Esophagus muscularis mucosa (tissue), 4 donors: ENCODE results near the gene ATP5PD. TPM values are rescaled to one million over a fixed set of nuclear protein-coding genes. Genes with fewer than 3 reads are reported as not detected.
"Not testable (repeated sequence)": the region's sequence is repeated elsewhere in the genome, so short reads cannot be mapped to it uniquely, and the experiment has no call there.

Experiments
- DNase-seq: peaks from one replicate; pipeline ENCODE4 v3.0.0-alpha.2; 2017; ENCODE audit errors: extremely low spot score
- H3K27ac ChIP-seq, 4 donors: fragments of 200-600 bp; sonication (generic); replicated peaks in 1 of 4; 1 replicate in 3 of 4; 2 replicates in 1 of 4; pipeline ENCODE4 v1.5.1; 2016 to 2019; ENCODE audit warnings: mild to moderate bottlenecking in 1 of 4
- H3K27me3 ChIP-seq, 4 donors: fragments of 200-600 bp; sonication (generic); one replicate each; pipeline versions ENCODE4 v1.5.1 to v1.6.0; 2016 to 2019
- H3K36me3 ChIP-seq, 4 donors: fragments of 200-600 bp; sonication (generic); one replicate each; pipeline ENCODE4 v1.5.1; 2016 to 2019
- H3K4me1 ChIP-seq, 4 donors: fragments of 200-600 bp; sonication (generic); one replicate each; pipeline ENCODE4 v1.5.1; 2016 to 2019
- H3K4me3 ChIP-seq, 4 donors: fragments of 200-600 bp; sonication (generic); 1 replicate in 2 of 4; 2 replicates in 2 of 4; pipeline ENCODE4 v1.5.1; 2016 to 2019; ENCODE audit warnings: mild to moderate bottlenecking in 4 of 4, moderate library complexity in 1 of 4
- H3K9me3 ChIP-seq, 4 donors: fragments of 200-600 bp; sonication (generic); 1 replicate in 3 of 4; 2 replicates in 1 of 4; pipeline ENCODE4 v1.5.1; 2016 to 2019
- EP300 ChIP-seq: sonication (generic); formaldehyde crosslinking; IDR thresholded peaks from one replicate; pipeline ENCODE4 v1.6.1; 2017; ENCODE audit warnings: antibody characterized with exemption
- POLR2A ChIP-seq: fragments of 450-650 bp; IDR thresholded peaks from one replicate; pipeline ENCODE4 v1.6.1; 2017; ENCODE audit warnings: antibody characterized with exemption, moderate library complexity, mild to moderate bottlenecking, low read depth
- POLR2AphosphoS5 ChIP-seq, 2 donors: sonication (generic); formaldehyde crosslinking; IDR thresholded peaks; one replicate each; pipeline ENCODE4 v1.6.1; 2017; ENCODE audit warnings: antibody characterized with exemption in 2 of 2
- WGBS: methylation state at CpG from one replicate; pipeline ENCODE4 v1.1.5; 2018; 5-methylcytosine and 5-hydroxymethylcytosine counted together
- intact Hi-C: fragments of 100-400 bp; cut with DNase I; formaldehyde crosslinking; loops from one replicate; pipeline ENCODE4 v1.15.1; 2023
- total RNA-seq, 4 donors: library from RNA; depleted of rRNA; stranded (reverse); fragments of >200 nt; gene quantifications; one replicate each; pipeline versions ENCODE4 v1.1.0 to v1.2.1, GENCODE V29; 2016
- TF ChIP-seq, protein P1 (sequence below), 3 experiments: fragments of 200-600 bp in 2 of 3; fragments of 450-650 bp in 1 of 3; sonication (generic) in 2 of 3; IDR thresholded peaks; one replicate each; pipeline ENCODE4 v1.5.1; 2017 to 2019; ENCODE audit warnings: antibody characterized with exemption in 3 of 3, mild to moderate bottlenecking in 2 of 3, moderate library complexity in 1 of 3

Gene ATP5PD
- total RNA-seq, 4 donors from 2014 or later, result 202 to 388 (median 256) TPM

- Histone ChIP-seq H3K9me3 (no peaks in the 10 kb centered on the region), H3K4me3 (peak overlapping the region; percentile 67 to 88 (median 76)), H3K4me1 (peaks cover 37 to 52% (median 50%) of the 10 kb centered on the region in 4 donors), H3K27ac (peak overlapping the region; percentile 92 to 98 (median 96)), H3K27me3 (no peaks in the 10 kb centered on the region), H3K36me3 (peaks cover 5 to 9% (median 7%) of the 10 kb centered on the region in 4 donors)
- intact Hi-C loops, result loop anchor here (5.0 kb wide), 2 partner anchors 46 to 61 kb away; partner anchors contain the start of genes CDR2L and HID1
- peak; percentile 42 to 88 for TF ChIP-seq POLR2AphosphoS5 (IDR thresholded peaks at IDR 0.05)
- TF ChIP-seq, protein P1, sequence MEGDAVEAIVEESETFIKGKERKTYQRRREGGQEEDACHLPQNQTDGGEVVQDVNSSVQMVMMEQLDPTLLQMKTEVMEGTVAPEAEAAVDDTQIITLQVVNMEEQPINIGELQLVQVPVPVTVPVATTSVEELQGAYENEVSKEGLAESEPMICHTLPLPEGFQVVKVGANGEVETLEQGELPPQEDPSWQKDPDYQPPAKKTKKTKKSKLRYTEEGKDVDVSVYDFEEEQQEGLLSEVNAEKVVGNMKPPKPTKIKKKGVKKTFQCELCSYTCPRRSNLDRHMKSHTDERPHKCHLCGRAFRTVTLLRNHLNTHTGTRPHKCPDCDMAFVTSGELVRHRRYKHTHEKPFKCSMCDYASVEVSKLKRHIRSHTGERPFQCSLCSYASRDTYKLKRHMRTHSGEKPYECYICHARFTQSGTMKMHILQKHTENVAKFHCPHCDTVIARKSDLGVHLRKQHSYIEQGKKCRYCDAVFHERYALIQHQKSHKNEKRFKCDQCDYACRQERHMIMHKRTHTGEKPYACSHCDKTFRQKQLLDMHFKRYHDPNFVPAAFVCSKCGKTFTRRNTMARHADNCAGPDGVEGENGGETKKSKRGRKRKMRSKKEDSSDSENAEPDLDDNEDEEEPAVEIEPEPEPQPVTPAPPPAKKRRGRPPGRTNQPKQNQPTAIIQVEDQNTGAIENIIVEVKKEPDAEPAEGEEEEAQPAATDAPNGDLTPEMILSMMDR (IDR thresholded peaks at IDR 0.05), result no peak
- peak; percentile 100 for DNase-seq
- under 1% methylated on average over 34 of the region's 36 CpGs for WGBS
These were observed 13.2 kb downstream of the ATP5PD start for GRCh38 chr17:75033346-75034235.

DNA sequence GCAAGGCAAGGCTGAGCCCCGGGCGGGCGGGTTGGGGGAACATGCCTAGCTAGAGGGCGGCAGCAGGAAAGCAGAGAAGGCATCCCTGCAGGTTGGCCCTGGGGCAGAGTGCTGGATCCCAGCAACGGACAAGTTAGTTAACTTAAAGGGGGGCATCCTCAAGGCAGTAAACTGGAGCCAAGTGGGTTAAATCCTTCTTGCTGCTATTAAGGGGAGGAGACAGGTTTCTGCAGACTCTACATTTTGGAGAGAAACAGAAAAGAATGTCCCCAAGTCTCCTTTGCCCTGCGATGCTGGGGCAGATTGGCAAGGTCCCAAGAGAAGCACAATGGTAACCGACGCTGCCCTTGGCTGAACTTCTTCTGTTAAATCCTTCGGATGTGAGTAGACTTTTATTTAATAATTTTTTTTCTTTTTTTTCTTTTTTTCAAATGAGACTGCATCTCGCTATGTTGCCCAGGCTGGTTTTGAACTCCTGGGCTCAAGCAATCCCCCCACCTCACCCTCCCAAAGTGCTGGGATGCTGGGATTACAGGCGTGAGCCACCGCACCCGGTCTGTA lies 14.0 kb downstream of the ATP5PD start:
- DNase-seq, result no peak
- intact Hi-C loops, result loop anchor here (5.0 kb wide), 2 partner anchors 45 to 60 kb away; partner anchors contain the start of genes CDR2L and HID1
- Histone ChIP-seq H3K36me3 (peaks cover 0 to 1% (median 0%) of the 10 kb centered on the region in 4 donors), H3K27ac (peak overlapping the region; percentile 92 to 98 (median 96)), H3K9me3 (no peaks in the 10 kb centered on the region), H3K4me1 (peaks cover 37 to 52% (median 50%) of the 10 kb centered on the region in 4 donors), H3K27me3 (no peaks in the 10 kb centered on the region), H3K4me3 (peak overlapping the region; percentile 67 to 88 (median 76))
- WGBS, result 7% methylated on average over 10 of the region's 13 CpGs
- TF ChIP-seq POLR2AphosphoS5 (IDR thresholded peaks at IDR 0.05), result no peak
- TF ChIP-seq, protein P1 (IDR thresholded peaks at IDR 0.05), result no peak
- no peak for TF ChIP-seq POLR2A
- no peak for TF ChIP-seq EP300

DNA sequence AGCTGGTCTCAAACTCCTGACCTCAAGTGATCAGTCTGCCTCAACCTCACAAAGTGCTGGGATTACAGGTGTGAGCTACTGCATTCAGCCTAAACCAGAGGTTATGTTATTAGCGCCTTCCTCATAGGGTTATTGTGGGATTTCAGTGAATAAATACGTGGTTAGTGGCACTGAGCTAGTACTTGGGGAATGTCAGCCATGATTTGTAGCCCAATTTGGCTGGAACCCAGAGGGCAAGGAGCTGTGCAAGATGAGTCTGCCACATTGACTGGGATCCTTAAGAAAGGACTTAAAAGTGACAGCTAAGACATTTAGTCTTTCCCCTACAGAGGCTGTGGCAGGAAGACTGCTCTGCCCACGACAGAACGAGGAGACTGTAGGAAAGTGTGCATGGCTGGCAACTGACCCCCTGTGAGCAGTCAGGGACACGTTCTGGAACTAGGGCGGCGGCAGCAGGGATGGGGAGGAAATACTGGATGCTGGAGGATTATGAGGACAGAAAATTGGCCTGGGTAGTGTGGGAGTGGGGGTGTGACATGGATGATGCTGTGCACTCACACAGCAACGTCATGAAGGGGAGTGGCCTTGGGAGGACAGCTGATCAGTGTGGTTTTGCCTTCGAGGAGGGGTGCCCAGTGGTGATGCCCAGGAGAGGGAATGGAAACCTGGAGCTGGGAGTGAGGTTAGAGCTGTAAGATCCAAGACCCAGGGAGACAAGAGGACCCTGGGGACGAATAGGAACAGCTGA lies 14.6 kb downstream of the ATP5PD start:
- 14% methylated on average over 10 of the region's 10 CpGs for WGBS
- TF ChIP-seq, protein P1 (IDR thresholded peaks at IDR 0.05), result no peak
- TF ChIP-seq POLR2AphosphoS5 (IDR thresholded peaks at IDR 0.05), result peak; percentile 41 to 58
- Histone ChIP-seq H3K9me3 (no peaks in the 10 kb centered on the region), H3K4me1 (peaks cover 37 to 52% (median 50%) of the 10 kb centered on the region in 4 donors), H3K27ac (peak overlapping the region; percentile 92 to 98 (median 96)), H3K4me3 (peak overlapping the region; percentile 67 to 88 (median 76)), H3K27me3 (no peaks in the 10 kb centered on the region), H3K36me3 (no peaks in the 10 kb centered on the region)
- intact Hi-C loops, result loop anchor here (5.0 kb wide), 2 partner anchors 45 to 60 kb away; partner anchors contain the start of genes CDR2L and HID1
- DNase-seq, result peak; percentile 95

DNA sequence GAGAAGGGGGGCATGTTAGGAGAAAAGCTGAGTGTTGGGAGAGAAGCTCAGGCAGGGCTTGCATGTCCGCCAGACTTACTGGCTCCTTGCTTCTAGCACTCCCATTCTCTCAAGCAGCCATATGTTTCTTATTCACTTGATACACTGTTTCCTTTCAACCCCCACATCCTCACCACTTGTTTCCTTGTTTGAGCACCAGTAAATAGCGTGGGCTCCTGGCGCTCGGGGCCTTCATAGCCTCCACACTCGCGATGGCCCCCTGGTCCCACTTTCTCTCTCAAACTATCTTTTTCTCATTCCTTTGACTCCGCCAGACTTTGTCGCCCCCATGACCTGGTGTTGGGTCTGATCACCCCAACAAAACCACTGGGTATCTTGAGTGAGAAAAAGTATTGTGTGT lies 16.6 kb downstream of the ATP5PD start:
- intact Hi-C loops, result loop anchor here (5.0 kb wide), 2 partner anchors 43 to 58 kb away; partner anchors contain the start of genes CDR2L and HID1
- H3K36me3 ChIP-seq, result no peaks in the 10 kb centered on the region
- WGBS, result 91% methylated on average over 8 of the region's 8 CpGs
- H3K27ac ChIP-seq, result no peak overlapping the region
- H3K27me3 ChIP-seq, result no peaks in the 10 kb centered on the region
- H3K9me3 ChIP-seq, result no peaks in the 10 kb centered on the region
- no peak for DNase-seq
- no peak overlapping the region for H3K4me3 ChIP-seq
- TF ChIP-seq, protein P1 (IDR thresholded peaks at IDR 0.05), result no peak
- TF ChIP-seq EP300 (no peak), POLR2AphosphoS5 (IDR thresholded peaks at IDR 0.05) (no peak), POLR2A (no peak)
- H3K4me1 ChIP-seq, result peaks cover 23 to 32% (median 30%) of the 10 kb centered on the region in 4 donors

DNA sequence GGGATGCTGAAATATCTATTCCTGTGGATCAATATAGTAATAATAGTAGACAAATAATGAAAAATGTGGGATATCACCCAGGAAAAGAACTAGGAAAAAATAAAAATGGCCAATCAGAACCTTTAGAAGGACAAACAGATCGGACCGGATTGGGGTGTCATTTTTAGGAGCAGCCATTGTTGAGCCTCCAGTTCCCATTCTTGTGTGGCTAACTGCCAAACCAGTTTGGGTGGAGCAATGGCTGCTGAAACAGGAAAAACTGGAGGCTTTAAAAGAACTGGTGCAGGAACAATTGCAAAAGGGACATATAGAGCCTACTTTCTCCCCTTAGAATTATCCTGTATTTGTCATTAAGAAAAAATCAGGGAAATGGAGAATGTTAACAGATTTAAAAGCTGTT lies 20.1 kb downstream of the ATP5PD start:
- H3K4me1 ChIP-seq, DNase-seq, H3K4me3 ChIP-seq, H3K9me3 ChIP-seq, H3K27ac ChIP-seq, intact Hi-C loops, H3K27me3 ChIP-seq: not testable (repeated sequence)
- peaks cover 9 to 16% (median 12%) of the 10 kb centered on the region in 4 donors for H3K36me3 ChIP-seq
- WGBS, result 75% methylated on average over 2 of the region's 2 CpGs

DNA sequence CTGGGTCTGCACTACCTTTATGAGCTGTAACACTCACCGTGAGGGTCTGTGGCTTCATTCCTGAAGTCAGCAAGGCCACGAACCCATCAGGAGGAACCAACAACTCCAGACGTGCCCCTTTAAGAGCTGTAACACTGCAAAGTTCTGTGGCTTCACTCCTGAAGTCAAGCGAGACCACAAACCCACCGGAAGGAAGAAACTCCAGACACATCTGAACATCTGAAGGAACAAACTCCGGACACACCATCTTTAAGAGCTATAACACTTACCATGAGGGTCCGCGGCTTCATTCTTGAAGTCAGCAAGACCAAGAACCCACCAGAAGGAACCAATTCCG lies 21.4 kb downstream of the ATP5PD start:
- intact Hi-C loops, H3K27ac ChIP-seq, H3K27me3 ChIP-seq, DNase-seq, H3K4me1 ChIP-seq, H3K9me3 ChIP-seq, H3K4me3 ChIP-seq: not testable (repeated sequence)
- peaks cover 22 to 29% (median 25%) of the 10 kb centered on the region in 4 donors for H3K36me3 ChIP-seq
- 85% methylated on average over 9 of the region's 9 CpGs for WGBS
